HG03159 (cell line): ENCODE data around the gene FH.

Source experiments
- ATAC-seq: cut with Tn5 transposase; IDR thresholded peaks from one replicate; pipeline ENCODE4 v1.9.1; 2021; ENCODE audit warnings: mild to moderate bottlenecking, moderate library complexity; ENCODE audit not compliant: unreplicated experiment

The FH gene

DNA sequence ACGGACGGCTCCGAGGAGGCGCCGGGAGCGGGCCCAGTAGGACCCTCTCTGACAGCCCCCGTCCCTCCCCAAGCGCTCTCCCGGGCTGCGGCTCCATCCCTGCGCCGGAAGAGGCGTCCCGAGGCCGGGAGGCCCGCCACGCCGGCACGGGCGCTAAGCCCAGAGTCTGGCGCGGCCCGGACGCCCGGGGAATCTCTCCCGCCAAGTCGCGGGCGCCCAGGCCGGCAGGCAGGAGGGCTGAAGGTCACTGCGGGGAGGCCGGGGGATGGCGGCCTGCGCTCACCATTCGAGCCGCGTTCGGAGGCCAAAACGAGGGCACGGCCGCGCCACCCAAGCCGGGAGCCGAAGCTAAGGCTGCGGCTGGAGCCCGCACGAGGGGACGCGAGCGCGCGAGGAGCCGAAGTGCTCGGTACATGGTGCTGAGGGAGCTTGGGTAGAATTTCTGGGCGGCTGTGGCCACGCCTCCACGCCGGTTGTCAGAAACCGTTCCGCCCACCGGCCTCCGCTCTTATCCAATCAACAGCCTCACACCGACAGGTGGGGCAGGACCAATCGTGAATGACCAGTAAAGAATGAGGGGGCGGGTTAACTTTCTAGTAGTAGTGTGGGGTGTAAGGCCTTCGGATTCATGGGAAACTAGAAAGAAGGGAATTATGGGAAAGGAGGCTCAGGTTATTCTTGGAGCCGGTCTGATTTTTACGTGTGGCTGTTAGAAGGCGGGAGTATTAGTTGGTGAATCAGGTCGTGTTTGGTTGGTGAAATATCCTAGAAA, at the start of gene FH:
Gene FH (minus strand): TSS at position 448 of the 772 bp plus-strand sequence. CDS start 33 bp downstream, at position 415.
- ATAC-seq = peak; percentile 99

- ATAC-seq = no peak
Measured at GRCh38 chr1:241560849-241561187, 41.3 kb upstream of the FH start.

- no peak for ATAC-seq
Measured at GRCh38 chr1:241560146-241560848, 40.7 kb upstream of the FH start.

- no peak for ATAC-seq
Measured at GRCh38 chr1:241557551-241558193, 38.1 kb upstream of the FH start.

DNA sequence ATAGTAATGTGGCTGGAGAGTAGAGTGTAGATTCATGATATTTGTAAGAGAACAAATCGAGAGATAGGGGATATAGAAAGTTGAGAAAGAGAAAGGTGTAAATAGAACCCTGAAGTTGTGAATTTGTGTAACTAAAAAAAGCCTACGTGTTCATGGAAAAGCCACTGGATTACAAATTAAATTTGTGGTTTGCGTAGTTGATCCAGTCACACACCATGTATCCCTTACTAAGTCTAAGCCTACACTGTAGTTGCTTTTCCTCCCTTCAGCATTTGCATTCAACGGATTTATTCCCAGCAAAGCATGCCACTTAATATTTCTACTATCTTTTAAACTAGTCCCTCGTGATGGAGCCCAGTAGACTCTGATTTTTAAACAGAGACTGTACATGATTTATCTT, 37.5 kb upstream of the FH start:
- no peak for ATAC-seq

- ATAC-seq = no peak
Measured at GRCh38 chr1:241555526-241555925, 36.0 kb upstream of the FH start.

DNA sequence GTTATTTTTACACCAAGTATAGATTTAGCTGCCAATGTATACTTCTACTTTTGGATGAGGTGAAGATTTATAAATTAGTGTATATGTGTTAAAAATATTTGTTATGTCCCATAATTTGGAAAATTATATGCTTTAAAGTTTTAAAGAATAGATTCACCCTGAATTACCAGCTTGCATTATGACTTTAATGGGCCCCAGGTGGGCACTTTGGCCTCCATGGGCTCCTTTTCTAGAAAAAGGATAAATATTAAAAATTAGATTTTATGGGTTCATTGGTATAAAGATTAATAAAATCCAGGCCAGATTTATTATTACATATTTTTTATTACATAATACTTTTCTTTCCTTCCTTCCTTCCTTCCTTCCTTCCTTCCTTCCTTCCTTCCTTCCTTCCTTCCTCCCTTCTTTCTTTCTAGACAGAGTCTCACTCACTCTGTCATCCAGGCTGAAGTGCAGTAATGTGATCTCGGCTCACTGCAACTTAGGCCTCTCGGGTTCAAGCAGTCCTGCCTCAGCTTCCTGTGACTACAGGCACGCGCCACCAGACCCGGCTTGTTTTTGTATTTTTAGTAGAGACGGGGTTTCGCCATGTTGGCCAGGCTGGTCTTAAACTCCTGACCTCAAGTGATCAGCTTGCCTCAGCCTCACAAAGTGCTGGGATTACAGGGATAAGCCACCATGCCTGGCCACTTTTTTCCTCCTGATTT, 34.5 kb upstream of the FH start:
- no peak for ATAC-seq

GRCh38 chr1:241551759-241552638, 32.4 kb upstream of the FH start:
- ATAC-seq = peak; percentile 85

GRCh38 chr1:241550318-241550717, 30.8 kb upstream of the FH start:
- no peak for ATAC-seq

DNA sequence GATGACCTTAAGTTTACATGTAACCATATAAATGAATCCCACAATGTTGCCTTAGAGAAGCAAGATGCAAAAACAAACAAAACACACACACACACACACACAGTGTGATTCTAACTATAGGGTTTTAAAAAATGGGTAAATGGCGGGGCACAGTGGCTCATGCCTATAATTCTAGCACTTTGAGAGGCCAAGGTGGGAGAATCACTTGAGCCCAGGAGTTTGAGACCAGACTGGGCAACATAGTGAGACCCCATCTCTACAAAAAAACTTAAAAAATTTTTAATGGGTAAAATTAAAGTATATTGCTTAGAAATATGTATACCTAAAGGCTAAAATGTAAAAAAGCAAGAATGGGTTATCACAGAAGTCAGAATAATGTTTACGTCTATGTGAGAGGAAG, 28.5 kb upstream of the FH start:
- no peak for ATAC-seq

- ATAC-seq = no peak
Measured at GRCh38 chr1:241542199-241542907, 22.8 kb upstream of the FH start.

DNA sequence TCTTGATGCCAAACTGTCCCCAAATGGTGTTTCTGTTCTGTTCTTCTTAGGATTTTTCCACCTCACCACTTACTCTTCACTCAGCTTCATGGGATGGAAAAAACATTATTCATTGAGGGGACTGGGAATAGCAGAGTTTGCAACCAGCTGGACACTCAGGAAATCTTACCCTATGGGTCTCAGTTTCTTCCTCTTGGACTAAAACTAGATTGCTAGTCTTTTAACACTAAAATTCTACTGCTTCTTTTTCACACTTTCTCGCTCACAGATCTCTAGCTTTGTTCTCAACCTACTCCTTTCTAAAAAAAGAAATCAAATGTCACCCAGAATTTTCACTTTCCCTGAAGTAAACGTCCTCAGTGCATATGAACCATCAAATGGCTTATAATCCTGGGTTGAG, 17.4 kb upstream of the FH start:
- ATAC-seq = no peak

DNA sequence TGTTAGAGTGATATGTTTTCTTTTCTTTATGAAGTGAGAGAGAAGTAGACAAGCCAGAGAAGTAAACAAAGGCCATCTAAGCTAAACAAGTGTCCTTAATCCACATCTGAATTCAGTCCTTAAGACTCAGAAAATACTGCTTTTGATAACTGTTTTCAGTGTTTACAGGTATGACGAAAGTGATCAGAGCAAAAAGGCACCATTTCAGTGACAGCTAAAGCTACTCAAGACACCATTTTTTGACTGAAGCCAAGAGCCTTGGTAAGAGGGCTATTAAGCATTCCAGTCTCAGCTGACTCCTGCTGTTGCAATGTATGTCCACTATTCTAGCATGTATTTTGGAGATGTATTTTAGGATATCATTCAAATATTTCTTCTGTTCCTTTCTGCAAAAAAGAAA, 16.7 kb upstream of the FH start:
- no peak for ATAC-seq

- peak; percentile 25 for ATAC-seq
Measured at GRCh38 chr1:241533326-241534115, 14.0 kb upstream of the FH start.

DNA sequence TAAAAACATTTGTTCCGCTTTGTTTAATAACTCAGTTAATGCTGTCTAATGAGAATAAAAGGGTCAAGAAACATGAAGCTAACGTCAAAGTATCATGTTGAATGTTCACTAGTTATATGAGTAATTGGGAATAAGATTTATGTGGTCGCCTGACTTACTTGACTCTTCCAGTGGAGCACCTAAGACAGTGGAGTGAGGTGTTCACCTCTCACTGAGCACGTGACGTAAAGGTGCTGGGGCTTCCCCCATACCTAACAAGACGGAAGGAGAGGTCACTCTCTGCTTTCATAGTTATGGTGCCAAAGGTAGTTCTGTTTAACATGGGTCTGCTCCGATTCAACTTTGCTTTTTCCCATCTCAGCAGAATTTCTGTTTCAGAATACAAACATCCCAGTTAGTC, 13.3 kb upstream of the FH start:
- peak; percentile 63 for ATAC-seq

- ATAC-seq = peak; percentile 32
Measured at GRCh38 chr1:241532162-241532531, 12.6 kb upstream of the FH start, which contains the start of gene KMO. Gene KMO (plus strand): TSS chr1:241532378. CDS start chr1:241532445, 67 bp downstream.

- ATAC-seq = peak; percentile 65
Measured at GRCh38 chr1:241531195-241532161, 11.9 kb upstream of the FH start.

GRCh38 chr1:241527146-241527545, 7.6 kb upstream of the FH start:
- ATAC-seq = no peak
